Adrenal gland (tissue), 5 donors: ENCODE results near the gene NLK.

Experiments
- CTCF ChIP-seq, 6 experiments: fragments of 450-650 bp in 4 of 6; fragments of 200-600 bp in 2 of 6; sonication (generic) in 1 of 6; IDR thresholded peaks; 1 replicate in 5 of 6; 2 replicates in 1 of 6; pipeline versions ENCODE4 v1.5.1 to v1.8.0; 2016 to 2021; ENCODE audit warnings: antibody characterized with exemption in 6 of 6, mild to moderate bottlenecking in 2 of 6, moderate library complexity in 1 of 6
- POLR2A ChIP-seq, 2 donors: fragments of 450-650 bp; IDR thresholded peaks; one replicate each; pipeline ENCODE4 v1.6.1; 2017; ENCODE audit warnings: antibody characterized with exemption in 2 of 2, mild to moderate bottlenecking in 2 of 2, moderate library complexity in 1 of 2
- donor health status: DM: no; HTN: no; CAD: no.

DNA sequence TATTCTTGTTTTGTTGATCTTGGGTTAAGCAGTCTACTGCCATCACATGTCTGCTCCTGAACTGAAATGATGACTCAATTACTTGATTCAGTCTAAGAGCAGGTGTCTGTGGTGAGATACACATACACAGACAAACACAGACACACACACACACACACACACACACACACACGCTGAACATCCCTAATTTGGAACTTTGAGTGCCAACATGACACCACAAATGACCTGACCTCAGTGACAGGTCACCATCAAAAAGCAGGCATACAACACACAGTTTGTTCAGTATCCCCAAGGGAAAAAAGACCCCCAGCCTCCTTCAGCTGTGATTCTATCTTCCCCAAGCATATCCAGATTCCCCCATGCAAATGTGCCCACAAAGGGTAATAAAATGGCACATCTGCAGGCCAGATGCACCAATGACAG is 146.4 kb downstream of the NLK start:
- TF ChIP-seq CTCF (IDR thresholded peaks at IDR 0.05) (no peak), POLR2A (IDR thresholded peaks at IDR 0.05) (no peak)
